Hepatocyte (in vitro differentiated cells): ENCODE measurements around the gene MMP1. TPM values are rescaled to one million over a fixed set of nuclear protein-coding genes. Genes with fewer than 3 reads are reported as not detected.

Source experiments
- DNase-seq: peaks from one replicate; pipeline ENCODE4 v3.0.0-alpha.2; 2016; ENCODE audit warnings: low spot score
- H2AFZ ChIP-seq: fragments of 200-600 bp; sonication (generic); 2 replicates; pipeline ENCODE4 v1.6.0; 2016; ENCODE audit warnings: antibody characterized with exemption, mild to moderate bottlenecking
- H3K27ac ChIP-seq: fragments of 200-600 bp; sonication (generic); 2 replicates; pipeline ENCODE4 v1.5.1; 2016; ENCODE audit warnings: mild to moderate bottlenecking
- H3K27me3 ChIP-seq: fragments of 200-600 bp; sonication (generic); 2 replicates; pipeline ENCODE4 v1.6.1; 2016
- H3K36me3 ChIP-seq: fragments of 200-600 bp; sonication (generic); replicated peaks from 2 replicates; pipeline ENCODE4 v1.5.1; 2016; ENCODE audit warnings: low read depth; ENCODE audit not compliant: insufficient read depth
- H3K4me1 ChIP-seq: fragments of 200-600 bp; sonication (generic); 2 replicates; pipeline ENCODE4 v1.5.1; 2016; ENCODE audit warnings: mild to moderate bottlenecking, moderate library complexity; ENCODE audit not compliant: insufficient read depth
- H3K4me2 ChIP-seq: fragments of 200-600 bp; sonication (generic); 2 replicates; pipeline ENCODE4 v1.6.0; 2016
- H3K4me3 ChIP-seq: fragments of 200-600 bp; sonication (generic); 2 replicates; pipeline ENCODE4 v1.5.1; 2016; ENCODE audit warnings: mild to moderate bottlenecking
- H3K79me2 ChIP-seq: fragments of 200-600 bp; sonication (generic); 2 replicates; pipeline ENCODE4 v1.6.0; 2017; ENCODE audit warnings: mild to moderate bottlenecking
- H3K9me2 ChIP-seq: fragments of 200-600 bp; sonication (generic); replicated peaks from 2 replicates; pipeline ENCODE4 v1.6.0; 2017; ENCODE audit warnings: mild to moderate bottlenecking; ENCODE audit not compliant: insufficient read depth
- H3K9me3 ChIP-seq: fragments of 200-600 bp; sonication (generic); 2 replicates; pipeline ENCODE4 v1.5.1; 2016; ENCODE audit warnings: low read depth, mild to moderate bottlenecking
- H4K20me1 ChIP-seq: fragments of 200-600 bp; sonication (generic); 2 replicates; pipeline ENCODE4 v1.6.0; 2016; ENCODE audit warnings: mild to moderate bottlenecking; ENCODE audit not compliant: insufficient read depth, poor library complexity, severe bottlenecking
- EZH2 ChIP-seq: fragments of 200-600 bp; sonication (generic); IDR thresholded peaks from 2 replicates; pipeline ENCODE4 v1.6.1; 2016; ENCODE audit warnings: antibody characterized with exemption, mild to moderate bottlenecking, borderline replicate concordance
- EZH2phosphoT487 ChIP-seq: fragments of 200-600 bp; sonication (generic); IDR thresholded peaks from one replicate; pipeline ENCODE4 v1.6.1; 2018; ENCODE audit warnings: antibody characterized with exemption, mild to moderate bottlenecking, low read depth, moderate library complexity; ENCODE audit not compliant: unreplicated experiment, severe bottlenecking
- WGBS: methylation state at CpG from one replicate; pipeline ENCODE4 v1.1.6; 2016; ENCODE audit warnings: low lambda C conversion rate; ENCODE audit errors: missing lambda C conversion rate; 5-methylcytosine and 5-hydroxymethylcytosine counted together
- polyA plus RNA-seq: library from polyadenylated mRNA; unstranded; fragments of >200 nt; fragmentation: Nextera tagmentation; extraction: Ambion mirVana; gene quantifications from 2 replicates; pipeline ENCODE4 v1.2.1, GENCODE V29; 2016
- total RNA-seq: library from RNA; depleted of rRNA; stranded (reverse); fragments of >200 nt; gene quantifications from 2 replicates; pipeline ENCODE4 v1.2.3, GENCODE V29; 2014
- TF ChIP-seq, protein P1 (sequence below): fragments of 200-600 bp; sonication (generic); IDR thresholded peaks from 2 replicates; pipeline ENCODE4 v1.5.1; 2016; ENCODE audit warnings: antibody characterized with exemption, mild to moderate bottlenecking; ENCODE audit not compliant: poor library complexity

MMP1 gene
- total and polyA plus RNA-seq, 2 experiments from 2014 or later, result 10.1 to 24.6 TPM

DNA sequence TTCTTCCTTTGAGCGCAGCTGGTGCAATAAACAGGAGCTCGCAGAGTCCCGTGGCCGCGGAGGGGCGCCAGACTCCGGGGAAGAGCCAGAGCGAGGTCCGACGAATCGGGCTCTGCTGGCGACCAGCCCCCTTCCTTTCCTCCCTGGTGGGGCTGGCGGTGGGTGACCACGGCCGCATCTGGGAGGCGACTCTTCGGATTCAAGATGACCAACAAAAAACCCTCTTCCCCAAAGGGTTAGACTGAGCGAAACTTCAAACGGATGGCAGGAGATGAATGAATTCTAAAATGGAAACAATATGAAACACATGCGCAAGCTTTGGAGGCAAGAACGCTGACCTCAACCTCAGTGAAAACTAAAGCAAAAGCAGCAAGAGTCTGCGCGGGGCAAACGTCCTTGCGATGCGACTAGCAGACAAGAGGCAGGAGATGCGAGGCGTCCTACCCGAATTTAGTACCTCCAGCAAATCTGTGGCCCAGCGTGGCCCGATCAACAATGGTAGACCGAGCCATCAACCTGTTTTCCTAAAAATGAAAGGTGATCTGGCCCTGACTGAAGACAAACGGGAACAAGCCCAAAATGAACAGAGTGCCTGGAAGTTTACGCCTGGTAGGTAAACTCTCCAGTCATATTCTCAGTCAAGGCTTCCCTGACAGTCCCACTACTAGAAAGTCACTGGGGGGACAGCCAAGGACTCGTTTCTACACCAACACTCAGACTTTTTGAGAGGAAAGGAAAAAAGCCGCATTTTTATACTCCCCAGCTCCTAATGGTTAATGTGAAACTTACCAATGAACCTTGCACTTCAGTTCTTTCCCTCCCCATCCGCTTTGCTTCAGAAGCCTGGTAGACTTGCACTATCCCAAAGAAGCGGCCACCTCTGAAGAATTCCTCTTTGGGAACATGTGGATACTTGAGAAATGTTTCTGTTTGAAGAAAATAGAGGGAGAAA, 33.8 kb upstream of the MMP1 start:
- peaks cover 10% of the 10 kb centered on the region for H3K4me1 ChIP-seq
- H3K36me3 ChIP-seq, result no peaks in the 10 kb centered on the region
- peak; percentile 44 for DNase-seq
- H2AFZ ChIP-seq, result peak overlapping the region; percentile 17
- no peaks in the 10 kb centered on the region for H3K79me2 ChIP-seq
- TF ChIP-seq EZH2phosphoT487, result no peak
- TF ChIP-seq, protein P1, sequence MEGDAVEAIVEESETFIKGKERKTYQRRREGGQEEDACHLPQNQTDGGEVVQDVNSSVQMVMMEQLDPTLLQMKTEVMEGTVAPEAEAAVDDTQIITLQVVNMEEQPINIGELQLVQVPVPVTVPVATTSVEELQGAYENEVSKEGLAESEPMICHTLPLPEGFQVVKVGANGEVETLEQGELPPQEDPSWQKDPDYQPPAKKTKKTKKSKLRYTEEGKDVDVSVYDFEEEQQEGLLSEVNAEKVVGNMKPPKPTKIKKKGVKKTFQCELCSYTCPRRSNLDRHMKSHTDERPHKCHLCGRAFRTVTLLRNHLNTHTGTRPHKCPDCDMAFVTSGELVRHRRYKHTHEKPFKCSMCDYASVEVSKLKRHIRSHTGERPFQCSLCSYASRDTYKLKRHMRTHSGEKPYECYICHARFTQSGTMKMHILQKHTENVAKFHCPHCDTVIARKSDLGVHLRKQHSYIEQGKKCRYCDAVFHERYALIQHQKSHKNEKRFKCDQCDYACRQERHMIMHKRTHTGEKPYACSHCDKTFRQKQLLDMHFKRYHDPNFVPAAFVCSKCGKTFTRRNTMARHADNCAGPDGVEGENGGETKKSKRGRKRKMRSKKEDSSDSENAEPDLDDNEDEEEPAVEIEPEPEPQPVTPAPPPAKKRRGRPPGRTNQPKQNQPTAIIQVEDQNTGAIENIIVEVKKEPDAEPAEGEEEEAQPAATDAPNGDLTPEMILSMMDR, result peak; percentile 44
- H3K4me2 ChIP-seq, result peak overlapping the region; percentile 59
- no peaks in the 10 kb centered on the region for H3K9me3 ChIP-seq
- no peak overlapping the region for H3K4me3 ChIP-seq
- H4K20me1 ChIP-seq, result no peaks in the 10 kb centered on the region
- H3K9me2 ChIP-seq, result no peaks in the 10 kb centered on the region
- H3K27me3 ChIP-seq, result no peaks in the 10 kb centered on the region
- 62% methylated on average over 38 of the region's 38 CpGs for WGBS
- no peak overlapping the region for H3K27ac ChIP-seq

DNA sequence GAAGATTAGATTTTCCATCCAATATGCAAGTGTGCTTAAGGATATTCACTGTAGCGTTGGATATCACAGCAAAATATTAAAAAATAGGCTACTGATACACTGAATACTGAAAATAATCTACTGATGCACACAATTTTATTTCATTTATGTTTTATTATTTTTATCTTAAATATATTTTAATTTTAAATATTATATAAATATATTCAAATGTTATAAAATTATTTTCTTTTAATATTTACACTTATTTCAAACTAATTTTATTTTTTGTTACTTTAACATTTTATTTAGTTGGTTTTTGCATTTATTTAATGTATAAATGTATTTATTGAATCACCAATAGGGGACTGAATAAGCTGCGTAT, 33.1 kb upstream of the MMP1 start:
- Histone ChIP-seq H3K4me3 (no peak overlapping the region), H3K9me2 (no peaks in the 10 kb centered on the region), H3K4me2 (no peak overlapping the region), H3K27me3 (no peaks in the 10 kb centered on the region), H3K79me2 (no peaks in the 10 kb centered on the region), H3K36me3 (no peaks in the 10 kb centered on the region), H4K20me1 (no peaks in the 10 kb centered on the region), H3K27ac (no peak overlapping the region), H2AFZ (no peak overlapping the region), H3K9me3 (no peaks in the 10 kb centered on the region), H3K4me1 (peaks cover 7% of the 10 kb centered on the region)
- DNase-seq, result no peak
- 88% methylated on average over 2 of the region's 2 CpGs for WGBS
- TF ChIP-seq, protein P1, result no peak
- TF ChIP-seq EZH2 (no peak), EZH2phosphoT487 (no peak)

DNA sequence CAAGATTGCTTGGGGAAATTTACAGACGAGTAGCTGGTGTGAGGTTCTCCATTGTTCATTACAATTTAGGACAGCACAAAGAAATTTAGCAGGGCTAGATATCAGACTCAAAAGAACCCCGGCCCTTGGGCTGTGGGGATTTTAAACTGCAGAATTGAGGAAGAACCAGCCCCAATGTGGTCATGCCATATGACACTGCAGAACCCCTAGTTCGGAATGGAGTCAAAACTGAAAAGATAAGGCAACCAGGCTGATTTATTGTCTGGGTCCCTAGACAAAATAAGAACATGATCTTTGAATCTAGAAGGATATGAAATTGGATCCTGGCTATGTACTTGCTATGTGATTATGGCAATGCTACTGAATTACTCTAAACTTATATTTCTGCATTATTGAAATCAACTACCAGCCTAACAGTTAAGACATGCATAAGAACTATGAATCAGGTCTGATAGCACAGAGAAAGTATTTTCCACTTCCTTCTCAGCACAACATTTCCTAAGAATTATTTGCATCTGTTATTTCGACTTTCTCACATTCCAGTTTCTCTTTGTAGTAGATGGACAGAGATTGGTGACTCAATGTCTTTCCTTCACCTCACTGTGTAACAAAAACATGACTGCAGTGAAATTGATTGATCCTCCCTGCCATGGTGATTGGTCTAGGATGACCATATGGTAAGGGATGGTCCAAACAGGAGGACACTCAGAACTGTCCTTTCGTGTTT, 32.2 kb upstream of the MMP1 start:
- Histone ChIP-seq H3K27ac (no peak overlapping the region), H2AFZ (no peak overlapping the region), H3K36me3 (no peaks in the 10 kb centered on the region), H3K4me2 (no peak overlapping the region), H3K4me3 (no peak overlapping the region), H3K79me2 (no peaks in the 10 kb centered on the region), H4K20me1 (no peaks in the 10 kb centered on the region), H3K9me3 (no peaks in the 10 kb centered on the region), H3K9me2 (no peaks in the 10 kb centered on the region), H3K4me1 (no peaks in the 10 kb centered on the region), H3K27me3 (no peaks in the 10 kb centered on the region)
- WGBS, result 83% methylated on average over 5 of the region's 5 CpGs
- no peak for DNase-seq
- no peak for TF ChIP-seq EZH2
- no peak for TF ChIP-seq EZH2phosphoT487
- TF ChIP-seq, protein P1, result no peak
